ENCODE measurements around the gene FAM241A.
"Not testable (repeated sequence)": the region's sequence is repeated elsewhere in the genome, so short reads cannot be mapped to it uniquely, and the experiment has no call there.

Gene FAM241A

GRCh38 chr4:112145326-112145789 lies at the start of gene FAM241A:
FAM241A (plus strand) TSS chr4:112145454; CDS start chr4:112145581, 127 bp downstream.
- peak; percentile 91 for DNase-seq

- no peak for DNase-seq
Measured at GRCh38 chr4:112098841-112099530, 46.3 kb upstream of the FAM241A start.

DNA sequence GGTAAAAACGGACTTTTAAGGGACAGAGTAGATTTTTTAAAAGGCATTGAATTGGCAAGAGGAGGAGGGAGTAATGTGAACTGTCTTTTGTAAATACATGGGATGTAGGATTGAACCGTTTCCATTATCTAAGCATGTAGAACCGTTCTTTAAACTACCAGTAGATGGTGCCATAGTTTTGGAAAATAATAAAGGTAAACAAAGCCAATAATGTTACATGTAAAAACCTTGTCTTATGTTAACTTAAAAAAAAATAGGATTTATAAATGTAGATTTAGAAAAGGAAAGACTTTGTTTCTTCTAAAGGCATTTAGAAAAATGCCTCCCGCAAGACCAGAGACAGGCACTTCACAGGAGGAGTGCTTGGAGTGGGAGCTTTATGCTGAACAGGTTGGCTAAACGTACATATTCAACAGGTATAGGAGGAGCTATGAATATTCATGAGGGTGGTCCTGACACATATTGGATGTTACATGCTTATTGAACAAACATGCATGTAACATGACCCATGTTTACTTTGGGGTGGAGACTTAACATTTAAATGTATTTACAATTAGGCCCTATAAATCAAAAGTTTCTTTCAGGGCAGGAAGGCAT lies 45.5 kb upstream of the FAM241A start:
- peak; percentile 58 for DNase-seq

DNA sequence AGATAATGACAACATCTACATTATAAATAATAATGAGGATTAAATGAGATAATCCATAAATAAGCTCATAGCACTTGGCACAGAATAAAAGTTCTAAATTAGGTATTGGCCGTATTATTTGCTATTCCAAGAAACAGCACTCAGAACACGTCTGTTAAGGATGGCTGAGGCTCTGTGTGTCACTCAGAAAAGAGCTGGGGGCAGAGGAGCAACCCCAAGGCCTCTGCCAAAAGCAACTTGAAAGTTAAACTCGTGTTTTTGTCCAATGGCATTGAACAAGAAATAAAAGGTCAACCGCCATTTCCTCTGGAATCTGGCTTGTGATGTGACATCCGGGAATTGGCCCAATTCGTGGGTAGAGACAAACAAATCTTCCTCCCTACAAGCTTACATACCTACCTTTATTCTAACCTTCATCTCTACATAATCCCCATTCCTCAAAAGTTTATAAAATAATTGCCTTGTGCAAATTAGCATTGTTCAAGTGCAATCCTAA lies 42.3 kb upstream of the FAM241A start:
- no peak for DNase-seq

- DNase-seq = no peak
Measured at GRCh38 chr4:112105201-112105969, 39.9 kb upstream of the FAM241A start.

DNA sequence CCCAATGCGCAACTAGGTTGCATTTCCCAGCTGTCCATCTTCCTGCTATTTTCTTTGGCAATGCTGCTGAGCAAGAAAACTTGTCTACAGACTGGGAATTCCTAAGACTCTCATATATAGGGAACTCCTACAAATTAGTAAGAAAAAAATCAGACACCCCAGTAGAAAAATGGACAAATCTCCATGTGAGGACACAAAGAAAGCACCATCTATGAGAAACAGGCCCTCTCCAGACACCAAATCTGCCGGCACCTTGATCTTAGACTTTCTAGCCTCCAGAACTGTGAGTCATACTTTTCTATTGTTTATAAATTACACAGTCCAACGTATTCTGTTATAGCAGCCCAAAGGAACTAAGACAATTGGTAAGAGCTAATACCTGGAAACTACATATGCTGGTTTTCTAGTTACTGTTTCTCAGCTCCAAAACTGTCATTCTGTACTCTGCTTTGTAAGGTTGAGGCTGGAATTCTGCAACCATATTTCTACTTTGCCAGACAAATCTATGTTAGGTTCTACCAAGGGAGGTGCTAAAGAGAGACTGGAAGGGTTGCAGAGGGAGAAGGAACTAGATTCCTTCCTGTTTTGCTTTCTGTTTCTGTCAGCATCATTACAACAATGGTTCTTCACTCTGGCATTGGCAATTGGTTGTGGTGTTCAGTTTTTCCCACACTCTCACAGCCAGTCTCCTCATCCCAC lies 35.7 kb upstream of the FAM241A start:
- DNase-seq = no peak

- DNase-seq = no peak
Measured at GRCh38 chr4:112110059-112110425, 35.2 kb upstream of the FAM241A start.

- DNase-seq = no peak
Measured at GRCh38 chr4:112111306-112111705, 33.9 kb upstream of the FAM241A start.

- not testable (repeated sequence) for DNase-seq
Measured at GRCh38 chr4:112112095-112112494, 33.2 kb upstream of the FAM241A start.

GRCh38 chr4:112112590-112113170 lies 32.6 kb upstream of the FAM241A start:
- no peak for DNase-seq

DNA sequence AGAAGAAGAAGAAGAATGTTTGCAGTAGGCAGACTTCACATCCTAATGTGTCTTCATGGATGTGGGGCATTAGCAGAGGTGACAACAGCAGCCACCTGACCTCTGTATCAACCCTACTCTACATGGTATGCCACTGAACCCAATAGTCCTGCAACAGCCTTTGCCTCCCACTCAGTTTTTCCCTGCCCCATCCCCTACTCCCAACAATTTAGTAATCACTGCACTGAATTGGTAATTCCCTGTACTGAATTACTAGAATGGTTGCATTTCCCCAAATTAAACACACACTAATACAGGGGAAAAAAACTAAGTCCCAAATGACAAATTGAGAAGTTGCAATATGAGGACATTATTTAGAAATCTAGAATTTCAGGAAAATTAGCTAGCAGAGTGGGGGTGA lies 31.4 kb upstream of the FAM241A start:
- no peak for DNase-seq

DNA sequence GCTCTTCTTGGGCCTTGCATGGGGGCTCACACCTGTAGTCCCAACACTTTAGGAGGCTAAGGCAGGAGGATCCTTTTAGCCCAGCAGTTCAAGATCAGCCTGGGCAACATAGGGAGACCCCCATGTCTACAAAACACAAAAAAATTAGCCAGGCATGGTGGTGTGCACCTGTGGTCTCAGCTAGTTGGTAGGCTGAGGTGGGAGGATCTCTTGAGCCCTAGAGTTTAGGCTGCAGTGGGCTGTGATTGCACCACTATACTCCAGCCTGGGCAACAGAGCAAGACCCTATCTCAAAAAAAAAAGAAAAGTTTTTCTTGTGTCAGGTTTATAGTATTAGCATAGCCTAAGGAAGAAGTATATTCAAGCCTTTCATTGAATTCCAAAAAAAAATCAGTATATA lies 30.8 kb upstream of the FAM241A start:
- DNase-seq = no peak

- no peak for DNase-seq
Measured at GRCh38 chr4:112118742-112119352, 26.4 kb upstream of the FAM241A start.

GRCh38 chr4:112119353-112119783 lies 25.9 kb upstream of the FAM241A start:
- DNase-seq = peak; percentile 82

DNA sequence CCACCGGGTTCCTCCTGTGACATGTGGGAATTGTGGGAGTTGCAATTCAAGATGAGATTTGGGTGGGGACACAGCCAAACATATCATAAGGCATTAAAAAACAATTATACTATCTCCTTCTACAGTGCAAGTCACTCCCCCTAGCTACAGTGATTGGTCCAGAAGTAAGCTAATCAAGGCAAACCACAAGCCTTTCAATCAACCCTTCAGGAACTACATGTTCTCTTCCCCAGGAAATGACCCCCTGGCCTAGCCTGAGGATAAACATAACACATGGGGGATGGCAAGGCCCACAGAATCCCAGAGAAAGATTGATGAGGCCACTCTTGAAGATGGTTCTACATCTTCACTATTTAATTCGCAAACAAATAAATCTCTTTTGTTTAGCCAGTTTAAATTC lies 25.2 kb upstream of the FAM241A start:
- DNase-seq = no peak

DNA sequence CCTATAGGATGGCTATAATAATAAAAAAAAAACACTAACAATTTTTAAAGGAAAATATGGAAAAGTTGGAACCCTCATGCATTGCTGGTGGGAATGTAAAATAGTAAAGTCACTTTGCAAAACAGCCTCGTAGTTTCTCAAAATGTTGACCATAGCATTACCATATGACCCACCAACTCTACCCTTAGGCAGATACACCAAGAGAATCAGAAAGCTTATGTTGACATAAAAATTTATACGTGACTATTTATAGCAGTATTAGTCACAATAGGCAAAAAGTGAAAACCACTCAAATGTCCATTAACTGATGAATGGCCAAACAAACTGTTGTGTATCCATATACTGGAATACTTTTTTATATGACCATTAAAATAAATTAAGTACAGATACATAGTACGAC lies 19.8 kb upstream of the FAM241A start:
- no peak for DNase-seq

- DNase-seq = no peak
Measured at GRCh38 chr4:112127048-112127637, 18.1 kb upstream of the FAM241A start.

DNA sequence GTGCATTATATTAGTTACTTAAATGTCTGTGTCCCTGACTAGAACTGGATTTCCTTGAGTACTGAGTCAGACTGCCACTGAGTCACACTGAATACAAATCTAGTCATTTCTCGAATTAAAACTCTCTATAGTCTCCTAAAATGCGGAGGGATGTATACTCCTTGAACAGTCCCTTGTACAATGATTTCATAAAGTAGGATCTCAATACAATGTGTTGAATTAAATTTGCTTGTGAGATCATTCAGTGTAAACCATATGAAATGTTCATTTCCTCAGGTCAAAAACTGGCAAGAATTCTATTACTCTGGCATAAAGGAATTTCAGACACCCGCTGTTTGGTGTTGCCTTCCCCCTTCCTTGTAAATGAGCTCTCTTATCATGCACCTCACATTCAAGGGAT lies 17.5 kb upstream of the FAM241A start:
- peak; percentile 69 for DNase-seq

GRCh38 chr4:112128452-112128851 lies 16.8 kb upstream of the FAM241A start:
- no peak for DNase-seq

GRCh38 chr4:112130906-112131305 lies 14.3 kb upstream of the FAM241A start:
- no peak for DNase-seq

DNA sequence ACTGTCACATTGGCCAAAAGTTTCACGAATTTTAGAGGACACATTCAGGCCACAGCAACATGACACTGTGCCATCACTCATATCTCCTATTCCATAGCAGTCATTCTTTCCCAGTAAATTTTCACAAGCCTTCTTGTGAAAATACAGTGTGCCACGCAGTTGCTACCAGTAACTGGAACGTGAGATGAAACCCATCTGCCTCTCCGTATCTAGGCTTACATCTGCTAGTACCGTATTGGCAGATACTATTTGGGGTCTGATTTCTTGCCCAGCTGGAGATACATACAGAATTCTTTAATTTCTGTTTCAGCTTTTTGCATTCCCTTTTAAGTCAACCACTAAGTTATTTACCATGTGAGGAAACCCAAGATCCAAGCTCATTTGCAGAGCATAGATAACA lies 8.7 kb upstream of the FAM241A start:
- DNase-seq = no peak

DNA sequence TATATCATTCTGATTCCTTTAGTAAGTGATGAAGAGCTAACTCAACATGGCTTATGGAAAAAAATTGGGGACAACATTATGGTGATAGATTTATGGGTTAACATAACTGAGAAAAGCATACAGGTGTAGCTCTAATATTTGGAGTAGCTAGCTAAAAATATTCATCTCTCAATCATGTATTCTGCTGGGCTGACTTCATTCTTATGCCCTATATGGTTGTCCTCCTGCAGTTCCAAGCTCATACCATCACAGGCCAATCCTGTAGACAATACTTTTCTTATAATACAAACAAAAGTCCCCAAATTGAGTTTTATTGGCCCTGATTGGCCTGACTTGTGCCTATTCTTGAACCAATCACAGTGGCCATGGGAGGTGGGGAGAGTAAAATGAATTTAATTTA lies 6.7 kb upstream of the FAM241A start:
- DNase-seq = no peak
